Loucy (cell line): ENCODE measurements around the gene COL21A1.

Experiments used
- EZH2phosphoT487 ChIP-seq: fragments of 200-600 bp; IDR thresholded peaks from 2 replicates; pipeline ENCODE4 v1.6.1; 2018; ENCODE audit warnings: antibody characterized with exemption, mild to moderate bottlenecking, moderate library complexity, borderline replicate concordance
- TF ChIP-seq, protein P1 (sequence below): fragments of 200-600 bp; sonication (generic); conservative IDR thresholded peaks from 2 replicates; pipeline ENCODE4 v1.5.1; 2014; ENCODE audit warnings: mild to moderate bottlenecking, antibody characterized with exemption, low read length

GRCh38 chr6:56027865-56028264 is 219.5 kb downstream of the COL21A1 start:
- TF ChIP-seq, protein P1, sequence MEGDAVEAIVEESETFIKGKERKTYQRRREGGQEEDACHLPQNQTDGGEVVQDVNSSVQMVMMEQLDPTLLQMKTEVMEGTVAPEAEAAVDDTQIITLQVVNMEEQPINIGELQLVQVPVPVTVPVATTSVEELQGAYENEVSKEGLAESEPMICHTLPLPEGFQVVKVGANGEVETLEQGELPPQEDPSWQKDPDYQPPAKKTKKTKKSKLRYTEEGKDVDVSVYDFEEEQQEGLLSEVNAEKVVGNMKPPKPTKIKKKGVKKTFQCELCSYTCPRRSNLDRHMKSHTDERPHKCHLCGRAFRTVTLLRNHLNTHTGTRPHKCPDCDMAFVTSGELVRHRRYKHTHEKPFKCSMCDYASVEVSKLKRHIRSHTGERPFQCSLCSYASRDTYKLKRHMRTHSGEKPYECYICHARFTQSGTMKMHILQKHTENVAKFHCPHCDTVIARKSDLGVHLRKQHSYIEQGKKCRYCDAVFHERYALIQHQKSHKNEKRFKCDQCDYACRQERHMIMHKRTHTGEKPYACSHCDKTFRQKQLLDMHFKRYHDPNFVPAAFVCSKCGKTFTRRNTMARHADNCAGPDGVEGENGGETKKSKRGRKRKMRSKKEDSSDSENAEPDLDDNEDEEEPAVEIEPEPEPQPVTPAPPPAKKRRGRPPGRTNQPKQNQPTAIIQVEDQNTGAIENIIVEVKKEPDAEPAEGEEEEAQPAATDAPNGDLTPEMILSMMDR: no peak
- TF ChIP-seq EZH2phosphoT487: no peak
